ENCODE data around the gene IGFLR1.
"Not testable (repeated sequence)": the region's sequence is repeated elsewhere in the genome, so short reads cannot be mapped to it uniquely, and the experiment has no call there.

The IGFLR1 gene

DNA sequence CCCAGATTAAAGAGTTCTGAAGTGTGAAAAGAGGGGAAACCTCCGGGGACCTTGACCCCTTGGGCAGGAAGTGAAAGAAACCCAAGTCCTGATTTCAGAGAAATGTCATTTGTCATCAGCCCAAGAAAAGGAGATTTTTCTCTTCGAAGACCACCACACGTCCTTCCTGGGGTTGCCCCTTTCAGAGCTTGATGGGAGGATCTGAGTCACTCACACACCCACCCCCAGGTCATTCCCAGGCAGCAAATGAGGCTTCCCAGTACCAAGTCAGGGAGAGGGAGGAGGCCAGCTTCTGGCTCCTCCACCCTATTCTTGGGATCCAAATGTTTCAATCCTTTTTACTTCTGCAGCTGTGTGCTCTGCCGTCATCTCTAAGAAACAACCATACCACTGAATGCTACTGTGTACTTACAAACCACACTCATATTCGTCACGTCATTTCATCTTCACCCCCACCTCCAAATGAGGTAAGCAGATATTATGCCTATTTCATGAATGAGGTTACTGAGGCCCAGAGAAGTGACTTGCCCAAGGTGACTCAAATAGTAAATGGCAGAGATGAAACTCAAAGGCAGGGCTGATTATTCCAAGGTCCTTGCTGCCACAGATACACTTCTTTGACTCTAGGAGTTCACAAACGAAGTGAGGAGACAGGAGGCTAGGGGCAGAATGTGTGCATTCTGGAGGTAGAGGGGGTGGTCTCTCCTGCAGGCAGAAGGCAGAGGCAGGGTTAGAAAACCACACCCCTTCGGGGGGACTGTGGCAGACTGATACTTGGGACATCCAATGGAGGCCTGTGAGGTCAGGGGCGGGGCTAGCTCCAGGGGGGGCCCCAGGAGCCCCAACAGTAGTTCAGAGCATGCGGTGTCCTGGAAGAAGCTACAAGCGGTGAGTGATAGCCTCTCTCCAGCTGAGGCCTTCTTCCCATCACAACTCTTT, 29.4 kb downstream of the IGFLR1 start:
- no peak for DNase-seq (ENCODE audit: low read depth in 3 of 3, low spot score in 1 of 3)

DNA sequence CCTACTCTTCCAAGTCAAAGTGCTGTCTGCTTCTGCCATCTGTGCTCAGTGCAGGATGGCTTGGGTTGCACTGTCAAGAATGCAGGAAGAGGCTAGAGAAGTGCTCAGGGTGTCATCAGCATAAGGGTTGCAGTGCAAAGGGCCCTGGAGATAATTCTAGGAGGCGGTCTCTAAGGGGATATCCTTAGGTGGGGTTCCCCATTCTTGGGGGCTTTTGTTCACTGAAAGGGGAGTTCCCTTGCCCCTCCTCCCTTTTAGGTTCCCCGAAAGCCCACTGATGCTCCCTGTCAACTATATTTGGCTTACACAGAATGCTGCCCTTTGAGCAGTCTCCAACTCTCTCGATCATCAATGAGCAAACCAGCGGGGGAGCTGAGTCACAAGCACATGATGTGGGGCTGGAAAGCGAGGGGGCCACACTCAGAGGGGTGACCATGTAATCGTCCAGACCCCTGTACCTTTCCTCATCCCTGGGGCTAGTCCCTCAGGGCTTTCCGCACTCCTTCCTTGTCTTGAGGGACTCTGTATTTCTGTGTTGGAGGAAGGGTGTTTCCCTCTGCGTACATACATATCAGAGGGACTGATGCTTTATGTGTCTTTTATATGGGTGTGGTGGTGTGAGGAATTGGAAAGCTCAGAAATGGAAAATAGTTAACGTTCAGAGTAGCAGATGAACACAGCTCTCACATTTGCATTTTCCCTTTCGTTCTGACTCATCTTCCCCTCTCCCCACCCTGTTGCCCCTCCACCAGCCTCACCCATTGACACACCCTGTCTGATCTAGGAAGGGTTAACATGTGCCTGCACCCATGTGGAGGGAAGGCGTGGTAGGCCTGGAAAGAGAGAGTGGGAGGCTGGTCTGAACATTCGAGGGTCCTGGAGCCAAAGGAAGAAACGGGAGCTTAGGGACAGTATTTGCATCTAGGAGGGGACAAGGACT, 31.2 kb downstream of the IGFLR1 start:
- DNase-seq (ENCODE audit: low read depth in 3 of 3, low spot score in 1 of 3), result peak in 1 of 3 donors; percentile 32

DNA sequence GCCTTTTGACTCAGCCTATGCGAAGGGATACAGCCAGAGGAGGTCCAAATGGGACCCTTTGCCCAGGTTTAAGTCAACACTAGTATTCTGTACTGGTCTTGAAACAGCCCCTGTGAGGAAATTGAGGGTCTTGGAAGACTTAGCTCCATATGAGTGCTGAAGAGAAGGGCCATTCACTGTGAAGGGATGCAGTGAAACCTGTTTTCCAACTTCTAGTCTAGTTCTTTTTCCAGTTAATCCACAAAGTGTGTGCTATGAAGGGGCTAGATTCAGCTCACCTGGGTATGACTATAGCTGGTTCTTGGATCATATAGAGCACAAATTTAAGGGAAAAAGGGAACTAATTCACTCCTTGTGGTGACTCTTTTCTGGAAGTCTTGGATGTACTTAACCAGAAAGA, 33.9 kb downstream of the IGFLR1 start:
- DNase-seq (ENCODE audit: low read depth in 3 of 3, low spot score in 1 of 3), result no peak

DNA sequence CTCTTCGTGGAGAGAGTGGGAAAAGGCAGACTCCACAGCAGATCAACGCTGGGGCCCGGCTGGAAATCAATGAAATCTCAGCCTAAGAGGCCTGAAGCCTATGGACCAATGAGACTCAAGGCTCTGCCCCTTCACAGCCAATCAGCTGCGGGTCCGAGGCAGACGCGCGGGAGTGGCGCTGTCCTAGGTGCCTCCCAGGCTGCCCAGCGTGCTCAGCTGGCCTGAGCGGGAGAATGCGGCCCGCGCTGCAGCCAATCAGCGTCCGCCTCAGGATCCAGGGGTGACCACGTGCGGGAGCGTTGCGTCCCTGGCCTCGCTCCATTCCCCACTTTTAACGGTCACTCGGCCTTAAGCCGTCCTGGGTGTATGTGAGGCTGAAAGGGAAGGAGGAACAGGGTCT, 38.0 kb downstream of the IGFLR1 start, which contains the start of gene ZBTB32:
ZBTB32 (plus strand) TSS at position 341 of the 400 bp plus-strand sequence. CDS start 10,069 bp downstream, outside the sequence.
- DNase-seq (ENCODE audit: low read depth in 3 of 3, low spot score in 1 of 3), result no peak

DNA sequence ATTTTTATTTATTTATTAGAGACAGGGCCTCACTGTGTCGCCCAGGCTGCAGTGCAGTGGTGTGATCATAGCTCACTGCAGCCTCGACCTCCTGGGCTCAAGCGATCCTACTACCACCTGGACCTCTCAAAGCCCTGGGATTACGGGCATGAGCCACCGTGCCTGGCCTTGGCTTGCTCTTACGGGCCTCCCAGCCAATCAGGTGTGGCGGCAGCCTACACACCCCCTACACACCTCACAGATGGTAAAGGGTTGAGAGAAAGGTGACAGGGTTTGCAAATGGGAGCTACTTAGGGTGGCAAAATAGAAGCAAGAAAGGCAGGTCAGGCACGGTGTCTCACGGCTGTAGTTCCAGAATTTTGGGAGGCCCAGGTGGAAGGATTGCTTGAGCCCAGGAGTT, 38.9 kb downstream of the IGFLR1 start:
- no peak for DNase-seq (ENCODE audit: low read depth in 3 of 3, low spot score in 1 of 3)

DNA sequence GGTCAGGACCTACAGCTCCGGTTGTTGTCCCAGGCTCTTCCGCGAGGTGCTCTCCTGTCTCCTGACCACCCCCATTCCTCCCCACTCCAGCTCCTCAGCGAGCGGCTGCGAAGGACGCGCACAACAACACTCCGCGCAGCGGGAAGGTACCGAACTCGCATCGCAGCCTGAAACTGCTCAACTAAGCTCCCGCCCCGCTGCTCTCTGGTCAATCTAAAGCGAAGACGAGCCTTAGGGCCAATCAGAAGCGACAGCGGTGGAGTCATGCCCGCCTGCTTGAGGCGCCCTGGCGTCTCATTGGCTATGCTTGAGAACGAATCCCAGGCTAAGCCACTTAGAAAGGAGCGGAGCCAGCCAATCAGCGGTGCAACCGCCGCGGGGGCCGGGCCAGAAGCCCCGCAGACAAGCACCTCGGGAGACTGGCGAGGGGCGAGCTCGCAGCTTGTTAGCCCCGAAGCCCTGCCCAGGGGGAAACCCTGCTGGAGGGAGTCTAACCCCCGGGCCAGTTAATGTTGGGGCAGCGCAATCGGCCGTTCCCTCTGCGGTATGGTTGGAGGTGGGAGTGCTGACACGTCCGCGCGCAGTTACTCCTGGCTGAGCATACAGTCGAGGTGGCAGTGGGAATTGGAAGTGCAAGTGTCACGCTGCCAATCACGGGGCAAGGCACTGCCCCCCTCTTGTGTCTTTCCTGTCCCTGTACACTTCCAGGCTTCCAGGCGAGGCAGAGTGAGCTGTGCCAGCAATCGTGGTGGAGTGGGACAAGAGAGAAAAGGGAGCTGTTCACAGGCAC, 39.8 kb downstream of the IGFLR1 start:
- DNase-seq (ENCODE audit: low read depth in 3 of 3, low spot score in 1 of 3), result peak; percentile 74 to 85 (median 84)

DNA sequence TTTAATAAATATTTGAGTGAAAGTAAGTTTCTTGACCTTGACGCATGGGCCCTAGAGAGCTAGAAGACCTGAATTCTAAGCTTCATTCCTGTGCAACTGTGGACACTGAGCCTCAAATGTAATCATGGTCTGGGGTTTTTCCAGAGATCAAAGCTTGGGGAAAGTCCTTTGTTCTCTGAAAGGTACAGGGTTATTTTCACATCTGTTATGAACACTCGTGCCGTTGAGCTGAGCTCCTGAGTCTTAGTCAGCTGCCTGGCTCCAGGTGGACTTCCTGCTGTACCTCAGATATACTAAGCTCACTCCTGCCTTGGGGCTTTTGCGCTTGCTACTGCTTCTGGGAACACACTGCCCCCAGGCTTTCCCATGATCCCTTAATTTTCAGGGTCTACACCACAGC, 45.4 kb downstream of the IGFLR1 start:
- no peak for DNase-seq (ENCODE audit: low read depth in 3 of 3, low spot score in 1 of 3)

DNA sequence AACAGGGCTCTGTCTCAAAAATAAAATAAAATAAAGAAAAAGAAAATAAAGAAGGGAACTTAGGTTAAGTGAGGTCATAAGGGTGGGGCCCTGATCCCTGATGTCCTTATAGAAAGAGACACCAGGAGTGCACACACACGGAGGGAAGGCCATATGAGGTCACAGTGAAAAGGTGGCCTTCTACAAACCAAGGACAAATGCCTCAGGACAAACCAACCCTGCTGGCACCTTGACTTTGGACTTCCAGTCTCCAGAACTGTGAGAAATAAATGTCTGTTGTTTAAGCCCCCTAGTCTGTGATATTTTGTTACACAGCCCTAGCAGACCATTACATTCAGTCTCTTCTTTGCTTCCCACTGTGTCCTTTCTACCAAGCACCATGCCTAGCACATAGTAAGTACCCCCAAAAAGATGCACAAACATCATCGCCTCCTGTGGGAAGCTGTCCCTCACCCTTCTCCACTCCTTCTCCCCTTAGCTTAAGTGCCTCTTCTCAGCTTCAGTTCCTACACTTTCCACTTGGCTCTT, 46.3 kb downstream of the IGFLR1 start:
- no peak for DNase-seq (ENCODE audit: low read depth in 3 of 3, low spot score in 1 of 3)

DNA sequence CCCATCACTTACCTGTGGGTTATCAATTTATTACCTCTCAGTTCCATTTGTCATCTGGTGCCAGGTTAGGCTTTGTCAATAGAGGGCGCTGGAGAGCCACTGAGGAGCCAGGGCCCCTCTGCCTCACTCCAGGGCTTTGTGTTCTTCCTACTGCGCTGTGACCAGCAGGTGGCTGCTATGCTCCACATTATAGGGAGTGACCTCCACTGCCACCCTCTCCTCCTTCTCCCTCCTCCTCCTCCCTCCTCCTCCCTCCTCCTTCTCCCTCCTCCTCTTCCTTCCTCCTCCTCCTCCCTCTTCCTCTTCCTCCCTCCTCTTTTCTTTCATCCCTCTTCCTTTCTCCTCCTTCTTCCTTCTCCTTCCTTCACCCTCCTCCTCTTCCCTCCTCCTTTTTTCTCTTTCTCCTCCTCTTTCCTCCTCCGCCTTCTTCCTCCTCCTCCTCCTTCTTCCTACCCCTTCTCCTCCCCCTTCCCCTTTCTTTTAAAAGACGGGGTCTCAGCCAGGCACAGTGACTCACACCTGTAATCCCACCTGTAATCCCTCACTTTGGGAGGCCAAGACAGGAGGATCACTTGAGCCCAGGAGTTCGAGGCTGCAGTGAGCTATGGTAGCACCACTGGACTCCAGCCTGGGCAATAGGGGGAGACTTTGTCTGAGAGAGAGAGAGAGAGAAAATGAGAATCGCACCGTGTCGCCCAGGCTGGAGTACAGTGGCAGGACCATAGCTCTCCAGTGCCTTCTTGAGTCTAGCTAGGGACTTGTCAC, 48.2 kb downstream of the IGFLR1 start:
- DNase-seq (ENCODE audit: low read depth in 3 of 3, low spot score in 1 of 3), result peak; percentile 76 to 89 (median 82)

DNA sequence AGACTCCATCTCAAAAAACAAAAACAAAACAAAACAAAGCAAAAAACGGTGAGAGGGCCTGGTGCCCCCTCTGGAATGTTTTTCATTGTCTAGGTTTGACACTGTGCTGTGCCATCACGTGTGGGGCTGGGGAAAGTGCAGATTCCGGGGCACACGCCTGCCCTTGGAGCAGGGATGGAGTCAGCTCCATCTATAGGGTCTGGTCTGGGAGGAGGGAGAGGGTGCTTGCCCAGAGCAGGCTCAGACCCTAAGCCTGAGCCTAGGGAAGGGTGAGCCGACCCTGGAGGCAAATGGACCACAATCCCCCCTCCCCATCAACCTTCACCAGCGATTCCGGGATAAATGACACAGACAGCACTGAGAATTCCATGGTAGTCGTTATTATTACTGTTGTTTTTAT, 48.8 kb downstream of the IGFLR1 start:
- DNase-seq (ENCODE audit: low read depth in 3 of 3, low spot score in 1 of 3), result no peak

DNA sequence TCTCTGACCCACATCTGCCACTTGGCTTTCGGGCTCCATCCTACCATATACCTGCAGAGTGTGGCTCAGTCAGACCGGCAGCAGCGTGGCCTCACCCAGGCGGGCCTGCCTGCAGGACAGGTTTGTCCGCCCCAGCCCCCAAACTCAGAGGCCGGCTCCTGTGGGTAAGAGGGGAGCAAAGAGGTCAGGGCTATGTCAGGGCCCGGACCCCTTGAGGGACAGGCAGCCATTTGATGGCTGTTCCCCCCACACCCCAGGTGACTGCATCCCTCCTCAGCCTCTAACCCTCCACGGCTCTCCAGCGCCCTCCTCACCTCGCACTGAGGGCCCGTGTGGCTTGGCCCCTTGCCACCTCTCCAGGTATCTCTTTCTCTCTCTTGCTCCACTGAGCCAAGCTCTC, 50.2 kb downstream of the IGFLR1 start:
- no peak for DNase-seq (ENCODE audit: low read depth in 3 of 3, low spot score in 1 of 3)

DNA sequence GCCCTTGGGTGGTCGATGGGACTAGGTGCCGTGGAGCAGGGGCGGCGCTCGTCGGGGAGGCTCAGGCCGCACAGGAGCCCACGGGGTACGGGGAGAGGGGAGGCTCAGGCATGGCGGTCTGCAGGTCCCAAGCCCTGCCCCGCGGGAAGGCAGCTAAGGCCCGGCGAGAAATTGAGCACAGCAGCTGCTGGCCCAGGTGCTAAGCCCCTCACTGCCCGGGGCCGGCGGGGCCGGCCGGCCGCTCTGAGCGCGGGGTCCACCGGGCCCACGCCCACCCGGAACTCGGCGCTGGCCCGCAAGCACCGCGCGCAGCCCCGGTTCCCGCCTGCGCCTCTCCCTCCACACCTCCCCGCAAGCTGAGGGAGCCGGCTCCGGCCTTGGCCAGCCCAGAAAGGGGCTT, 51.1 kb downstream of the IGFLR1 start:
- DNase-seq (ENCODE audit: low read depth in 3 of 3, low spot score in 1 of 3), result not testable (repeated sequence)

DNA sequence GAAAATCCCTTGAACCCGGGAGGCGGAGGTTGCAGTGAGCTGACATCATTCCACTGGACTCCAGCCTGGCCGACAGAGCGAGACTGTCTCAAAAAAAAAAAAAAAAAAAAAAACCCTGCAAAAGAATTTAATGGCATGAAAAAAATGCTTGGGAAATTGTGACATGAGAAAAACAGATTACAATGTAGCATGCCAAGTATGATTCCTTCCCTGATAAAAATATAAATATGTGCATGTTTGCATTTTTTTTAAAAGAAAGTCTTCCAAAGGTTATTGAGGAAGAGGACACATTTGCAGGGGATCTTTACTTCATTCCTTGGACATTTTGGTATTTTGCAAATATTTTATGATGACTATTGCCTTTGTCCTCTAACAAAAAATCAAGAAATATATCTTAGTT, 52.4 kb downstream of the IGFLR1 start:
- no peak for DNase-seq (ENCODE audit: low read depth in 3 of 3, low spot score in 1 of 3)

Data from stimulated activated CD4-positive, alpha-beta T cell treated with anti-CD3 and anti-CD28 coated beads, TNF-alpha, amount 100 ng/mL, for 1 hour (primary cell).